SK-N-SH treated with all-trans-retinoic acid at 6 μM for 48 hours (cell line): Measurements from ENCODE around the gene HDHD2.
"Not testable (repeated sequence)": the region's sequence is repeated elsewhere in the genome, so short reads cannot be mapped to it uniquely, and the experiment has no call there.

Experiments
- ATAC-seq: fragments of 200-7000 bp; cut with Tn5 transposase; 3 replicates; pipeline ENCODE4 v1.9.1; 2020; ENCODE audit warnings: mild to moderate bottlenecking, moderate library complexity
- ARNTL ChIP-seq: fragments of 450-650 bp; formaldehyde crosslinking; IDR thresholded peaks from 2 replicates; pipeline ENCODE4 v1.5.0; 2020; ENCODE audit warnings: low read depth, mild to moderate bottlenecking, moderate library complexity, borderline replicate concordance
- BACH2 ChIP-seq: fragments of 250-450 bp; sonication (Bioruptor Pico); IDR thresholded peaks from 2 replicates; pipeline ENCODE4 v1.9.0; 2021; ENCODE audit warnings: mild to moderate bottlenecking, borderline replicate concordance
- CSDC2 ChIP-seq: fragments of 250-450 bp; sonication (Bioruptor Pico); IDR thresholded peaks from 2 replicates; pipeline ENCODE4 v1.5.0; 2020; ENCODE audit warnings: mild to moderate bottlenecking, moderate library complexity
- CSRNP3 ChIP-seq: fragments of 250-450 bp; sonication (Bioruptor Pico); IDR thresholded peaks from 2 replicates; pipeline ENCODE4 v1.5.1; 2021; ENCODE audit warnings: mild to moderate bottlenecking, moderate library complexity
- GLIS3 ChIP-seq: fragments of 250-450 bp; sonication (Bioruptor Pico); IDR thresholded peaks from 2 replicates; pipeline ENCODE4 v1.5.0; 2020; ENCODE audit warnings: mild to moderate bottlenecking, moderate library complexity
- ISL1 ChIP-seq: fragments of 250-450 bp; sonication (Bioruptor Pico); IDR thresholded peaks from 2 replicates; pipeline ENCODE4 v2.1.2; 2022; ENCODE audit warnings: mild to moderate bottlenecking, moderate library complexity
- PATZ1 ChIP-seq: fragments of 250-450 bp; sonication (Bioruptor Pico); IDR thresholded peaks from 2 replicates; pipeline ENCODE4 v1.8.0; 2020; ENCODE audit warnings: mild to moderate bottlenecking, moderate library complexity, borderline replicate concordance
- POU6F1 ChIP-seq: fragments of 250-450 bp; sonication (Bioruptor Pico); IDR thresholded peaks from 2 replicates; pipeline ENCODE4 v1.8.0; 2021; ENCODE audit warnings: low read depth, mild to moderate bottlenecking, moderate library complexity, borderline replicate concordance
- PPARA ChIP-seq: fragments of 250-450 bp; sonication (Bioruptor Pico); IDR thresholded peaks from 2 replicates; pipeline ENCODE4 v1.5.0; 2020; ENCODE audit warnings: mild to moderate bottlenecking, borderline replicate concordance
- SNAI2 ChIP-seq: fragments of 250-450 bp; sonication (Bioruptor Pico); IDR thresholded peaks from 2 replicates; pipeline ENCODE4 v1.5.0; 2020; ENCODE audit warnings: mild to moderate bottlenecking, moderate library complexity
- TCF4 ChIP-seq: fragments of 250-450 bp; sonication (Bioruptor Pico); IDR thresholded peaks from 2 replicates; pipeline ENCODE4 v1.8.0; 2021; ENCODE audit warnings: mild to moderate bottlenecking, moderate library complexity, borderline replicate concordance
- TOX ChIP-seq: fragments of 250-450 bp; sonication (Bioruptor Pico); IDR thresholded peaks from 2 replicates; pipeline ENCODE4 v1.8.0; 2021; ENCODE audit warnings: mild to moderate bottlenecking, moderate library complexity, borderline replicate concordance
- TSHZ2 ChIP-seq: fragments of 250-450 bp; sonication (Bioruptor Pico); IDR thresholded peaks from 2 replicates; pipeline ENCODE4 v1.5.0; 2020; ENCODE audit warnings: mild to moderate bottlenecking, moderate library complexity
- ZC3H10 ChIP-seq: fragments of 250-450 bp; sonication (Bioruptor Pico); IDR thresholded peaks from 2 replicates; pipeline ENCODE4 v1.5.1; 2021; ENCODE audit warnings: mild to moderate bottlenecking, moderate library complexity
- ZFP3 ChIP-seq: fragments of 250-450 bp; sonication (Bioruptor Pico); IDR thresholded peaks from 2 replicates; pipeline ENCODE4 v1.5.0; 2020; ENCODE audit warnings: mild to moderate bottlenecking, moderate library complexity
- ZFP30 ChIP-seq: fragments of 450-650 bp; formaldehyde crosslinking; IDR thresholded peaks from 2 replicates; pipeline ENCODE4 v1.5.0; 2022; ENCODE audit warnings: mild to moderate bottlenecking, moderate library complexity
- ZNF565 ChIP-seq: fragments of 450-650 bp; formaldehyde crosslinking; conservative IDR thresholded peaks from 2 replicates; pipeline ENCODE4 v1.5.0; 2020; ENCODE audit warnings: low read depth, mild to moderate bottlenecking, moderate library complexity
- ZNF8 ChIP-seq: fragments of 450-650 bp; formaldehyde crosslinking; IDR thresholded peaks from 2 replicates; pipeline ENCODE4 v1.5.0; 2020; ENCODE audit warnings: mild to moderate bottlenecking, moderate library complexity

The HDHD2 gene

GRCh38 chr18:47187721-47188120, 37.4 kb upstream of the HDHD2 start (continued):
- no peak for TF ChIP-seq TSHZ2
- no peak for TF ChIP-seq ZNF8

GRCh38 chr18:47184419-47185050, 34.2 kb upstream of the HDHD2 start:
- TF ChIP-seq CSDC2 (CRISPR knock-in tag) (no peak), ZFP3 (0 out of 2 replicates have a peak, but pooled peaks have one; percentile 29), ZNF565 (CRISPR knock-in tag) (no peak), ZFP30 (no peak)
- ATAC-seq: 0 out of 3 replicates have a peak, but pooled peaks have one; percentile 27

GRCh38 chr18:47182156-47182555, 31.9 kb upstream of the HDHD2 start:
- ATAC-seq: not testable (repeated sequence)

GRCh38 chr18:47180765-47181164, 30.5 kb upstream of the HDHD2 start:
- no peak for ATAC-seq
- TF ChIP-seq CSRNP3: no peak

- no peak for TF ChIP-seq ZFP3
- TF ChIP-seq TCF4 (CRISPR knock-in tag): no peak
- TF ChIP-seq CSDC2 (CRISPR knock-in tag): no peak
- TF ChIP-seq TOX (CRISPR knock-in tag): no peak
- TF ChIP-seq ZC3H10: no peak
- TF ChIP-seq GLIS3 (CRISPR knock-in tag): no peak
- TF ChIP-seq PPARA: no peak
- TF ChIP-seq ZNF565 (CRISPR knock-in tag): no peak
- TF ChIP-seq PATZ1 (CRISPR knock-in tag): no peak
- TF ChIP-seq ARNTL (CRISPR knock-in tag): no peak
- TF ChIP-seq BACH2: no peak
- TF ChIP-seq ZNF8: no peak
- no peak for TF ChIP-seq ISL1 (CRISPR knock-in tag)
- no peak for ATAC-seq
Measured at GRCh38 chr18:47179520-47179919, 29.2 kb upstream of the HDHD2 start.

- no peak for TF ChIP-seq SNAI2 (CRISPR knock-in tag)
- no peak for TF ChIP-seq TOX (CRISPR knock-in tag)
- TF ChIP-seq GLIS3 (CRISPR knock-in tag): no peak
- no peak for TF ChIP-seq POU6F1 (CRISPR knock-in tag)
- TF ChIP-seq ZC3H10: no peak
- TF ChIP-seq, all 23 proteins: peak for 0
- peak; percentile 98 for ATAC-seq
Measured at GRCh38 chr18:47175898-47176575, 25.7 kb upstream of the HDHD2 start, which contains the start of gene IER3IP1. IER3IP1 (minus strand) TSS chr18:47176364; CDS start chr18:47176277, 87 bp downstream.
